ENCODE measurements around the gene EIF4E1B.

DNA sequence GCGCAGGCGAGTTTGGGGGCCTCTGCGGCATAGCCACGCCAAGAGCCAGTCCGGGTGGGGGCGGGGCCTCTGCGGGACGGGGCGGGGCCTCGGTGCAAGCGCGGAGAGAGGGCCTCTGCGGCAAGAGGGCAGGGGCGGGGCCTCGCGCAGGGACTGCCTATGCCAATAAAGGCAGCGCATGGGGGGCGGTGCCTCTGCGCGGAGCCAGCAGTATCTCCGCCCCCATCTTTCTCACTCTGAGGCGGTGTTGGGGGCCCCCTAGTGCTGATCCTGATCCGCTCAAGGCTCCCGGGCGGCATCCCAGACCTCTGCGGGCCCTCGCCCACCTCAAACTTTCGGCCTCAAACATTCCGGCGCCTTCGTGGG lies 11.3 kb upstream of the EIF4E1B start:
- no peak for TF ChIP-seq EZH2phosphoT487 (IDR thresholded peaks at IDR 0.05; ENCODE audit: insufficient read depth, low read depth)
- TF ChIP-seq EZH2 (IDR thresholded peaks at IDR 0.05; ENCODE audit: insufficient read depth, poor library complexity, severe bottlenecking): no peak

Data from GM23248 (cell line).